WTC11 (cell line): ENCODE results near the gene RLN3. TPM values are rescaled to one million over a fixed set of nuclear protein-coding genes. Genes with fewer than 3 reads are reported as not detected.

Experiments
- ATAC-seq: fragments of 200-7000 bp; cut with Tn5 transposase; 2 replicates; pipeline ENCODE4 v1.10.0; 2021; ENCODE audit warnings: mild to moderate bottlenecking, moderate library complexity
- CTCF ChIA-PET: fragments of 300-600 bp; sonication (Branson Sonifier 250); formaldehyde crosslinking; loops from one replicate; lab custom pipeline; 2021; ENCODE audit warnings: antibody characterized with exemption; lab: Charles Lee
- POLR2A ChIA-PET: fragments of 350-600 bp; sonication (Branson Sonifier 250); formaldehyde crosslinking; loops from one replicate; lab custom pipeline; 2021; ENCODE audit warnings: antibody characterized with exemption; lab: Charles Lee
- DNase-seq: peaks from one replicate; pipeline ENCODE4 v3.0.0; 2021; ENCODE audit warnings: low spot score
- H3K27ac Mint-ChIP-seq: 2 replicates; pipeline ENCODE4 v1.8.0; 2021; ENCODE audit warnings: mixed read lengths
- H3K27me3 Mint-ChIP-seq: 2 replicates; pipeline ENCODE4 v1.8.0; 2021; ENCODE audit warnings: low read depth, mild to moderate bottlenecking, moderate library complexity, mixed read lengths
- H3K36me3 Mint-ChIP-seq: 2 replicates; pipeline ENCODE4 v1.8.0; 2021; ENCODE audit warnings: mixed read lengths
- H3K4me1 Mint-ChIP-seq: 2 replicates; pipeline ENCODE4 v1.8.0; 2022; ENCODE audit warnings: mixed read lengths
- H3K4me3 Mint-ChIP-seq: 2 replicates; pipeline ENCODE4 v1.8.0; 2021; ENCODE audit warnings: mild to moderate bottlenecking, moderate library complexity, mixed read lengths
- H3K9me3 Mint-ChIP-seq: 2 replicates; pipeline ENCODE4 v1.8.0; 2021; ENCODE audit warnings: mixed read lengths
- CREB1 ChIP-seq: sonication (generic); formaldehyde crosslinking; IDR thresholded peaks from 2 replicates; pipeline ENCODE4 v1.8.0; 2023; ENCODE audit warnings: mild to moderate bottlenecking, missing genetic modification reagents
- FOXK1 ChIP-seq: sonication (generic); formaldehyde crosslinking; IDR thresholded peaks from 2 replicates; pipeline ENCODE4 v1.8.0; 2022; ENCODE audit warnings: mild to moderate bottlenecking, moderate library complexity, missing genetic modification reagents
- GTF2I ChIP-seq: fragments of 250-450 bp; sonication (Bioruptor Pico); conservative IDR thresholded peaks from 2 replicates; pipeline ENCODE4 v1.4.0; 2021; ENCODE audit warnings: mild to moderate bottlenecking
- MYBL2 ChIP-seq: sonication (generic); formaldehyde crosslinking; IDR thresholded peaks from 2 replicates; pipeline ENCODE4 v1.8.1; 2023; ENCODE audit warnings: mild to moderate bottlenecking, moderate library complexity, missing genetic modification reagents
- NFYB ChIP-seq: sonication (generic); formaldehyde crosslinking; conservative IDR thresholded peaks from 2 replicates; pipeline ENCODE4 v1.8.0; 2022; ENCODE audit warnings: low read depth, missing genetic modification reagents
- NR2C2 ChIP-seq: sonication (generic); formaldehyde crosslinking; IDR thresholded peaks from 2 replicates; pipeline ENCODE4 v1.8.0; 2022; ENCODE audit warnings: mild to moderate bottlenecking, missing genetic modification reagents
- SOX15 ChIP-seq: fragments of 250-450 bp; sonication (Bioruptor Pico); IDR thresholded peaks from 2 replicates; pipeline ENCODE4 v1.9.0; 2021; ENCODE audit warnings: mild to moderate bottlenecking
- ZNF232 ChIP-seq: sonication (generic); formaldehyde crosslinking; IDR thresholded peaks from 2 replicates; pipeline ENCODE4 v1.8.0; 2022; ENCODE audit warnings: mild to moderate bottlenecking, missing genetic modification reagents
- ZNF263 ChIP-seq: sonication (generic); formaldehyde crosslinking; IDR thresholded peaks from 2 replicates; pipeline ENCODE4 v1.8.1; 2022; ENCODE audit warnings: low read depth, mild to moderate bottlenecking, moderate library complexity, missing genetic modification reagents
- ZNF671 ChIP-seq: fragments of 250-450 bp; sonication (Bioruptor Pico); IDR thresholded peaks from 2 replicates; pipeline ENCODE4 v1.8.0; 2021; ENCODE audit warnings: mild to moderate bottlenecking
- total RNA-seq: library from RNA; stranded (reverse); gene quantifications from 3 replicates; pipeline ENCODE4 v1.2.3, GENCODE V29; 2021
- TF ChIP-seq, protein P1 (sequence below): fragments of 250-450 bp; sonication (Bioruptor Pico); IDR thresholded peaks from 2 replicates; pipeline ENCODE4 v1.8.0; 2021; ENCODE audit warnings: mild to moderate bottlenecking
- TF ChIP-seq, protein P2 (sequence below): sonication (generic); formaldehyde crosslinking; IDR thresholded peaks from 2 replicates; pipeline ENCODE4 v1.8.0; 2023; ENCODE audit warnings: missing genetic modification reagents, mild to moderate bottlenecking, borderline replicate concordance
- TF ChIP-seq, protein P3 (sequence below): sonication (generic); formaldehyde crosslinking; IDR thresholded peaks from 2 replicates; pipeline ENCODE4 v1.8.0; 2022; ENCODE audit warnings: missing genetic modification reagents
- TF ChIP-seq, protein P4 (sequence below): sonication (generic); formaldehyde crosslinking; IDR thresholded peaks from 2 replicates; pipeline ENCODE4 v1.8.1; 2023; ENCODE audit warnings: mild to moderate bottlenecking, missing genetic modification reagents
- TF ChIP-seq, protein P5 (sequence below): sonication (generic); formaldehyde crosslinking; IDR thresholded peaks from 2 replicates; pipeline ENCODE4 v1.8.1; 2023; ENCODE audit warnings: mild to moderate bottlenecking, missing genetic modification reagents, borderline replicate concordance
- TF ChIP-seq, protein P6 (sequence below): sonication (generic); formaldehyde crosslinking; conservative IDR thresholded peaks from 2 replicates; pipeline ENCODE4 v1.8.1; 2023; ENCODE audit warnings: mild to moderate bottlenecking, low read depth, missing genetic modification reagents, moderate library complexity
- TF ChIP-seq, protein P7 (sequence below): sonication (generic); formaldehyde crosslinking; IDR thresholded peaks from 2 replicates; pipeline ENCODE4 v1.8.0; 2022; ENCODE audit warnings: mild to moderate bottlenecking, missing genetic modification reagents

Gene RLN3
- total RNA-seq, 1 experiment from 2014 or later, result not detected

DNA sequence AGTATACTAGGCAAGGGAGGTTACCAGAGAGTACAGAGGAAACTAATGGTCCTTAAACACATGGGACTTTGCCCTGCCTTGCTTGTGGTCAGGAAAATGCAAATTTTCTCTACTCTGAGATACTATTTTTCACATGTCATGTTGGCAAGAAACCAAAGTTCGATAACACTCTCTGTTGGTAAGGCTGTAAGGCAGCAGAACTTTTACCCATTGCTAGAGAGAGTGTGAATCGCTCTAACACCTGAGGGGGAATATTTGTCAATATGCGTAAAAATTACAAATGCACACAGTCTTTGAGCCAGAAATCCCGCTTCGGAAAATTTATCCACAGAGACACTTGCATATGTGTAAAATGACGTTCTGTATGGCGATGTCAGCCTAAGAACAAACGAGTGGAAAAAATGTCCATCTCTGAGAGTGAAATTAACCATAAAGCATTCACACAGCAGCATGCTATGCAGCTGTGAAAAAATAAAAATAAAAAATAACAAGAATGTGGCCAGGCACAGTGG, 12.4 kb upstream of the RLN3 start:
- ChIA-PET POLR2A (no interaction called here), CTCF (interaction anchor here (0.6 to 1.0 kb wide), 3 partner anchors 32 to 150 kb away, joined by 3 to 5 read pairs (median 3); no protein-coding TSS in a partner anchor)
- H3K36me3 Mint-ChIP-seq, result no peaks in the 10 kb centered on the region
- H3K4me1 Mint-ChIP-seq, result no peaks in the 10 kb centered on the region
- H3K4me3 Mint-ChIP-seq, result no peak overlapping the region
- H3K9me3 Mint-ChIP-seq, result peaks cover 8% of the 10 kb centered on the region
- DNase-seq (no peak), ATAC-seq (no peak)
- no peaks in the 10 kb centered on the region for H3K27me3 Mint-ChIP-seq
- no peak overlapping the region for H3K27ac Mint-ChIP-seq
- no peak for TF ChIP-seq ZNF671 (CRISPR knock-in tag)
- no peak for TF ChIP-seq ZNF232 (CRISPR knock-in tag)
- TF ChIP-seq NFYB (CRISPR knock-in tag), result no peak
- TF ChIP-seq, protein P1, sequence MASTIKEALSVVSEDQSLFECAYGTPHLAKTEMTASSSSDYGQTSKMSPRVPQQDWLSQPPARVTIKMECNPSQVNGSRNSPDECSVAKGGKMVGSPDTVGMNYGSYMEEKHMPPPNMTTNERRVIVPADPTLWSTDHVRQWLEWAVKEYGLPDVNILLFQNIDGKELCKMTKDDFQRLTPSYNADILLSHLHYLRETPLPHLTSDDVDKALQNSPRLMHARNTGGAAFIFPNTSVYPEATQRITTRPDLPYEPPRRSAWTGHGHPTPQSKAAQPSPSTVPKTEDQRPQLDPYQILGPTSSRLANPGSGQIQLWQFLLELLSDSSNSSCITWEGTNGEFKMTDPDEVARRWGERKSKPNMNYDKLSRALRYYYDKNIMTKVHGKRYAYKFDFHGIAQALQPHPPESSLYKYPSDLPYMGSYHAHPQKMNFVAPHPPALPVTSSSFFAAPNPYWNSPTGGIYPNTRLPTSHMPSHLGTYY (CRISPR knock-in tag), result no peak
- TF ChIP-seq, protein P2, sequence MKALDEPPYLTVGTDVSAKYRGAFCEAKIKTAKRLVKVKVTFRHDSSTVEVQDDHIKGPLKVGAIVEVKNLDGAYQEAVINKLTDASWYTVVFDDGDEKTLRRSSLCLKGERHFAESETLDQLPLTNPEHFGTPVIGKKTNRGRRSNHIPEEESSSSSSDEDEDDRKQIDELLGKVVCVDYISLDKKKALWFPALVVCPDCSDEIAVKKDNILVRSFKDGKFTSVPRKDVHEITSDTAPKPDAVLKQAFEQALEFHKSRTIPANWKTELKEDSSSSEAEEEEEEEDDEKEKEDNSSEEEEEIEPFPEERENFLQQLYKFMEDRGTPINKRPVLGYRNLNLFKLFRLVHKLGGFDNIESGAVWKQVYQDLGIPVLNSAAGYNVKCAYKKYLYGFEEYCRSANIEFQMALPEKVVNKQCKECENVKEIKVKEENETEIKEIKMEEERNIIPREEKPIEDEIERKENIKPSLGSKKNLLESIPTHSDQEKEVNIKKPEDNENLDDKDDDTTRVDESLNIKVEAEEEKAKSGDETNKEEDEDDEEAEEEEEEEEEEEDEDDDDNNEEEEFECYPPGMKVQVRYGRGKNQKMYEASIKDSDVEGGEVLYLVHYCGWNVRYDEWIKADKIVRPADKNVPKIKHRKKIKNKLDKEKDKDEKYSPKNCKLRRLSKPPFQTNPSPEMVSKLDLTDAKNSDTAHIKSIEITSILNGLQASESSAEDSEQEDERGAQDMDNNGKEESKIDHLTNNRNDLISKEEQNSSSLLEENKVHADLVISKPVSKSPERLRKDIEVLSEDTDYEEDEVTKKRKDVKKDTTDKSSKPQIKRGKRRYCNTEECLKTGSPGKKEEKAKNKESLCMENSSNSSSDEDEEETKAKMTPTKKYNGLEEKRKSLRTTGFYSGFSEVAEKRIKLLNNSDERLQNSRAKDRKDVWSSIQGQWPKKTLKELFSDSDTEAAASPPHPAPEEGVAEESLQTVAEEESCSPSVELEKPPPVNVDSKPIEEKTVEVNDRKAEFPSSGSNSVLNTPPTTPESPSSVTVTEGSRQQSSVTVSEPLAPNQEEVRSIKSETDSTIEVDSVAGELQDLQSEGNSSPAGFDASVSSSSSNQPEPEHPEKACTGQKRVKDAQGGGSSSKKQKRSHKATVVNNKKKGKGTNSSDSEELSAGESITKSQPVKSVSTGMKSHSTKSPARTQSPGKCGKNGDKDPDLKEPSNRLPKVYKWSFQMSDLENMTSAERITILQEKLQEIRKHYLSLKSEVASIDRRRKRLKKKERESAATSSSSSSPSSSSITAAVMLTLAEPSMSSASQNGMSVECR (CRISPR knock-in tag), result no peak
- TF ChIP-seq SOX15 (CRISPR knock-in tag), result no peak
- TF ChIP-seq, protein P3, sequence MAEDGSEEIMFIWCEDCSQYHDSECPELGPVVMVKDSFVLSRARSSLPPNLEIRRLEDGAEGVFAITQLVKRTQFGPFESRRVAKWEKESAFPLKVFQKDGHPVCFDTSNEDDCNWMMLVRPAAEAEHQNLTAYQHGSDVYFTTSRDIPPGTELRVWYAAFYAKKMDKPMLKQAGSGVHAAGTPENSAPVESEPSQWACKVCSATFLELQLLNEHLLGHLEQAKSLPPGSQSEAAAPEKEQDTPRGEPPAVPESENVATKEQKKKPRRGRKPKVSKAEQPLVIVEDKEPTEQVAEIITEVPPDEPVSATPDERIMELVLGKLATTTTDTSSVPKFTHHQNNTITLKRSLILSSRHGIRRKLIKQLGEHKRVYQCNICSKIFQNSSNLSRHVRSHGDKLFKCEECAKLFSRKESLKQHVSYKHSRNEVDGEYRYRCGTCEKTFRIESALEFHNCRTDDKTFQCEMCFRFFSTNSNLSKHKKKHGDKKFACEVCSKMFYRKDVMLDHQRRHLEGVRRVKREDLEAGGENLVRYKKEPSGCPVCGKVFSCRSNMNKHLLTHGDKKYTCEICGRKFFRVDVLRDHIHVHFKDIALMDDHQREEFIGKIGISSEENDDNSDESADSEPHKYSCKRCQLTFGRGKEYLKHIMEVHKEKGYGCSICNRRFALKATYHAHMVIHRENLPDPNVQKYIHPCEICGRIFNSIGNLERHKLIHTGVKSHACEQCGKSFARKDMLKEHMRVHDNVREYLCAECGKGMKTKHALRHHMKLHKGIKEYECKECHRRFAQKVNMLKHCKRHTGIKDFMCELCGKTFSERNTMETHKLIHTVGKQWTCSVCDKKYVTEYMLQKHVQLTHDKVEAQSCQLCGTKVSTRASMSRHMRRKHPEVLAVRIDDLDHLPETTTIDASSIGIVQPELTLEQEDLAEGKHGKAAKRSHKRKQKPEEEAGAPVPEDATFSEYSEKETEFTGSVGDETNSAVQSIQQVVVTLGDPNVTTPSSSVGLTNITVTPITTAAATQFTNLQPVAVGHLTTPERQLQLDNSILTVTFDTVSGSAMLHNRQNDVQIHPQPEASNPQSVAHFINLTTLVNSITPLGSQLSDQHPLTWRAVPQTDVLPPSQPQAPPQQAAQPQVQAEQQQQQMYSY (CRISPR knock-in tag), result no peak
- no peak for TF ChIP-seq FOXK1 (CRISPR knock-in tag)
- TF ChIP-seq, protein P4, sequence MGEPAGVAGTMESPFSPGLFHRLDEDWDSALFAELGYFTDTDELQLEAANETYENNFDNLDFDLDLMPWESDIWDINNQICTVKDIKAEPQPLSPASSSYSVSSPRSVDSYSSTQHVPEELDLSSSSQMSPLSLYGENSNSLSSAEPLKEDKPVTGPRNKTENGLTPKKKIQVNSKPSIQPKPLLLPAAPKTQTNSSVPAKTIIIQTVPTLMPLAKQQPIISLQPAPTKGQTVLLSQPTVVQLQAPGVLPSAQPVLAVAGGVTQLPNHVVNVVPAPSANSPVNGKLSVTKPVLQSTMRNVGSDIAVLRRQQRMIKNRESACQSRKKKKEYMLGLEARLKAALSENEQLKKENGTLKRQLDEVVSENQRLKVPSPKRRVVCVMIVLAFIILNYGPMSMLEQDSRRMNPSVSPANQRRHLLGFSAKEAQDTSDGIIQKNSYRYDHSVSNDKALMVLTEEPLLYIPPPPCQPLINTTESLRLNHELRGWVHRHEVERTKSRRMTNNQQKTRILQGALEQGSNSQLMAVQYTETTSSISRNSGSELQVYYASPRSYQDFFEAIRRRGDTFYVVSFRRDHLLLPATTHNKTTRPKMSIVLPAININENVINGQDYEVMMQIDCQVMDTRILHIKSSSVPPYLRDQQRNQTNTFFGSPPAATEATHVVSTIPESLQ, result no peak
- no peak for TF ChIP-seq ZNF263 (CRISPR knock-in tag)
- TF ChIP-seq, protein P5, sequence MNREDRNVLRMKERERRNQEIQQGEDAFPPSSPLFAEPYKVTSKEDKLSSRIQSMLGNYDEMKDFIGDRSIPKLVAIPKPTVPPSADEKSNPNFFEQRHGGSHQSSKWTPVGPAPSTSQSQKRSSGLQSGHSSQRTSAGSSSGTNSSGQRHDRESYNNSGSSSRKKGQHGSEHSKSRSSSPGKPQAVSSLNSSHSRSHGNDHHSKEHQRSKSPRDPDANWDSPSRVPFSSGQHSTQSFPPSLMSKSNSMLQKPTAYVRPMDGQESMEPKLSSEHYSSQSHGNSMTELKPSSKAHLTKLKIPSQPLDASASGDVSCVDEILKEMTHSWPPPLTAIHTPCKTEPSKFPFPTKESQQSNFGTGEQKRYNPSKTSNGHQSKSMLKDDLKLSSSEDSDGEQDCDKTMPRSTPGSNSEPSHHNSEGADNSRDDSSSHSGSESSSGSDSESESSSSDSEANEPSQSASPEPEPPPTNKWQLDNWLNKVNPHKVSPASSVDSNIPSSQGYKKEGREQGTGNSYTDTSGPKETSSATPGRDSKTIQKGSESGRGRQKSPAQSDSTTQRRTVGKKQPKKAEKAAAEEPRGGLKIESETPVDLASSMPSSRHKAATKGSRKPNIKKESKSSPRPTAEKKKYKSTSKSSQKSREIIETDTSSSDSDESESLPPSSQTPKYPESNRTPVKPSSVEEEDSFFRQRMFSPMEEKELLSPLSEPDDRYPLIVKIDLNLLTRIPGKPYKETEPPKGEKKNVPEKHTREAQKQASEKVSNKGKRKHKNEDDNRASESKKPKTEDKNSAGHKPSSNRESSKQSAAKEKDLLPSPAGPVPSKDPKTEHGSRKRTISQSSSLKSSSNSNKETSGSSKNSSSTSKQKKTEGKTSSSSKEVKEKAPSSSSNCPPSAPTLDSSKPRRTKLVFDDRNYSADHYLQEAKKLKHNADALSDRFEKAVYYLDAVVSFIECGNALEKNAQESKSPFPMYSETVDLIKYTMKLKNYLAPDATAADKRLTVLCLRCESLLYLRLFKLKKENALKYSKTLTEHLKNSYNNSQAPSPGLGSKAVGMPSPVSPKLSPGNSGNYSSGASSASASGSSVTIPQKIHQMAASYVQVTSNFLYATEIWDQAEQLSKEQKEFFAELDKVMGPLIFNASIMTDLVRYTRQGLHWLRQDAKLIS, result no peak
- no peak for TF ChIP-seq GTF2I (CRISPR knock-in tag)
- TF ChIP-seq, protein P6, sequence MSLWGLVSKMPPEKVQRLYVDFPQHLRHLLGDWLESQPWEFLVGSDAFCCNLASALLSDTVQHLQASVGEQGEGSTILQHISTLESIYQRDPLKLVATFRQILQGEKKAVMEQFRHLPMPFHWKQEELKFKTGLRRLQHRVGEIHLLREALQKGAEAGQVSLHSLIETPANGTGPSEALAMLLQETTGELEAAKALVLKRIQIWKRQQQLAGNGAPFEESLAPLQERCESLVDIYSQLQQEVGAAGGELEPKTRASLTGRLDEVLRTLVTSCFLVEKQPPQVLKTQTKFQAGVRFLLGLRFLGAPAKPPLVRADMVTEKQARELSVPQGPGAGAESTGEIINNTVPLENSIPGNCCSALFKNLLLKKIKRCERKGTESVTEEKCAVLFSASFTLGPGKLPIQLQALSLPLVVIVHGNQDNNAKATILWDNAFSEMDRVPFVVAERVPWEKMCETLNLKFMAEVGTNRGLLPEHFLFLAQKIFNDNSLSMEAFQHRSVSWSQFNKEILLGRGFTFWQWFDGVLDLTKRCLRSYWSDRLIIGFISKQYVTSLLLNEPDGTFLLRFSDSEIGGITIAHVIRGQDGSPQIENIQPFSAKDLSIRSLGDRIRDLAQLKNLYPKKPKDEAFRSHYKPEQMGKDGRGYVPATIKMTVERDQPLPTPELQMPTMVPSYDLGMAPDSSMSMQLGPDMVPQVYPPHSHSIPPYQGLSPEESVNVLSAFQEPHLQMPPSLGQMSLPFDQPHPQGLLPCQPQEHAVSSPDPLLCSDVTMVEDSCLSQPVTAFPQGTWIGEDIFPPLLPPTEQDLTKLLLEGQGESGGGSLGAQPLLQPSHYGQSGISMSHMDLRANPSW (CRISPR knock-in tag), result no peak
- TF ChIP-seq MYBL2 (CRISPR knock-in tag), result no peak
- TF ChIP-seq, protein P7, sequence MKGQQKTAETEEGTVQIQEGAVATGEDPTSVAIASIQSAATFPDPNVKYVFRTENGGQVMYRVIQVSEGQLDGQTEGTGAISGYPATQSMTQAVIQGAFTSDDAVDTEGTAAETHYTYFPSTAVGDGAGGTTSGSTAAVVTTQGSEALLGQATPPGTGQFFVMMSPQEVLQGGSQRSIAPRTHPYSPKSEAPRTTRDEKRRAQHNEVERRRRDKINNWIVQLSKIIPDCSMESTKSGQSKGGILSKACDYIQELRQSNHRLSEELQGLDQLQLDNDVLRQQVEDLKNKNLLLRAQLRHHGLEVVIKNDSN, result no peak
- no peak for TF ChIP-seq NR2C2
- TF ChIP-seq CREB1, result no peak
